NCI-H774 (cell line): ENCODE results near the gene GOLGA8T.
"Not testable (repeated sequence)": the region's sequence is repeated elsewhere in the genome, so short reads cannot be mapped to it uniquely, and the experiment has no call there.

Experiments used
- DNase-seq: peaks from one replicate; lab custom pipeline; 2025; lab: John Stamatoyannopoulos, UW

GOLGA8T gene

DNA sequence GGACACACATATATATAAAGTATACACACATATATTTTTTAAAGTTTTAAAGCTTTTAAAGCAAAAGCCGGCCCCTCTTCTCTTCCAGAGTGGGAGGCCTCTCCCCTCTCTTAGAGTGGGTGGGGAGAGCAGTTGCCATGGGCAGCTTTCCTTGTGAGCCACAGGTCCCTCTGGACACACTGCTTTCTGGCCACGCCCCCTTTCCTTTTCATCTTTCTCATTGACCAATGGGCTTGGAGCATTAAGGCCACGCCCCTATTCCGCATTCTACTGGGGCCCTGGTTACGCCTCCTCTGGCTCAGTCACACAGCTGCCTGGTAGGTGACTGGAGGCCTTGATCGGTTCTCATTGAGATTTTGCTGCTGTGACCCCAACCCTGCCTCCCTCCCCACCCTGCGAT, at the start of gene GOLGA8T:
Gene GOLGA8T (plus strand): TSS at position 301 of the 400 bp plus-strand sequence. CDS start 98 bp downstream, at position 399.
- not testable (repeated sequence) for DNase-seq

- DNase-seq = not testable (repeated sequence)
These were observed 37.0 kb upstream of the GOLGA8T start for GRCh38 chr15:30097827-30098226.

- not testable (repeated sequence) for DNase-seq
These were observed 32.0 kb upstream of the GOLGA8T start for GRCh38 chr15:30102890-30103289.

DNA sequence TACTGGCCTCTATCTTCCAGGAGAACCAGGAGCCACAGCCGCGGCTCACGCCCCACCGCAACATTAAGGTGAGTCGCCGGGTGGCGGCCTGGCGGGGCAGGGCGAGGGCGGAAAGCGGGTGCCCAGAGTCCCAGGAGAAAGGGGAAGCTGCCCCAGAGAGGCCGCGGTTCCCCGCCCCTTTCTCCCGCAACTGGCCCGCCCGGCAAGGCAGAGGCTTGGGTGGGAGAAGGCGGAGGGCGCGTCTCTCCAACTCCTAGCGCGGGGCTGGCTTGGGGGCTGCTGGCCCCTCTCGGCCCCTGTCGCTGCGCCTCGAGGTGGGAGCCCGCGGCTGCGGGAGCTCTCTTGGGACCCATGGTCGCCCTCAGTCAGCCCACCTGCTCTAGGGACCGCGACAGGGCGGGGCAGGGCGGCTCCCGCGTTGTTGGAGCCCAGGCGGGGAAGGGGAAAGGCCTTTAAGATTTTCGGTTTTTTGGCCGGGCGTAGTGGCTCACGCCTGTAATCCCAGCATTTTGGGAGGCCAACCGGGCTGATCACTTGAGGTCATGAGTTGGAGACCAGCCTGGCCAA, 30.8 kb upstream of the GOLGA8T start:
- not testable (repeated sequence) for DNase-seq

DNA sequence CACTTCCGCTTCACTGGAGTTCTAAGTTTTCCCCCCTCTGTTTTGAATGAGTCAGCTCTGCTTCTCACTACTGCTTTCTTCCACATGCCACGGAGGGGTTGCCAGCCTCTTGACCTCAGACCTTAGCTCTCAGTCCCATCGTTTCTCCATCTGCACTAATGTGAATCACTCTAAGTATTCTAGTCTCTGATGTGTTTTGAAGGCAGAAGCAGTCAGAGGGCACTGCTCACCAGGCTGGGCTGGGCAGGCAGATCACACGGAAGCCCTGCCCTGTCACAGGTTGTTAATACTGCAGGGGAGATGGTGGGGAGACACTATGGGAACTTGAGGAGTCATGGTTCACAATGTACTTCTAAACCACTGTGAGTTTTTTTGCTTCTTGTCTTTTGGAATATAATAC, 24.3 kb upstream of the GOLGA8T start:
- not testable (repeated sequence) for DNase-seq

DNA sequence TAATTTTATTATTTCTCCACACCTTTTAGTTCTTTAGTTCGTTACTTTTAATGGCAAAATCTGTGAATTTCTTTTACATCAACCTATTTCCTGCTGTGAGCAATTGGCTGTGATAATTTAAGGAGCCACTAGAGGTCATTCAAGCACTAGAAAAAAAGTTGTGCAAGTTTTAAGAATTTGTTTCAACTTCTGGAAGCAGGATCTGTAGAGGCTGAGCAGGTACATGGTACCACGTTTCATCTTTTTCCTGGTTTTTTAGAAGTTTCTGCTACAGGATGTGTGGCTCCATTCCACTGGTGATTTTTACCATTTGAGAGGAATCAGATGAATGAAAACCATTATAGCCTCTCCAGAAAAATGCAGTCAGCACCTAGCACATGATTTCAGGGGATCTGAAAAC, 4.8 kb upstream of the GOLGA8T start:
- not testable (repeated sequence) for DNase-seq

GRCh38 chr15:30143246-30143645, 8.4 kb downstream of the GOLGA8T start:
- DNase-seq = not testable (repeated sequence)

DNA sequence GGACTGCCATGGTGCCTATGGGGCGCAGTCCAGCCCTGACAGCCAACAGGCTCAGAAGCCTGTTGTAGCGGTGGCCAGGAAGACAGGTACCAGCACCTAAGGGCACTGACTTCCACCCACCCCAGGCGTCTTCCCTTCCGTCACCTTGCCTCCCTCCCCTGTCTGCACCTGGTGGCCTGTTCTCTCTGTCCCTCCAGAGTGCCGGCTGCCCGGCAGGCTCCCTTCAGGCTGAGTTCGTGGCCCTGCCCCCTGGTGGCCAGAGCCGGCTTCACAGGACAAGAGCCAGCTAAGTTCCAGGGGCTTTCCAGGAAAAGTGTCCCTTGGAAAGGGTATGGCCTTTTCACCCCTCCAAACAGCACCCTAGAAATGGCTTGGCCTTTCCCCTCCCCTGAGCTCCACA, 15.0 kb downstream of the GOLGA8T start:
- DNase-seq = not testable (repeated sequence)

- not testable (repeated sequence) for DNase-seq
These were observed 27.9 kb downstream of the GOLGA8T start for GRCh38 chr15:30162479-30163357.

DNA sequence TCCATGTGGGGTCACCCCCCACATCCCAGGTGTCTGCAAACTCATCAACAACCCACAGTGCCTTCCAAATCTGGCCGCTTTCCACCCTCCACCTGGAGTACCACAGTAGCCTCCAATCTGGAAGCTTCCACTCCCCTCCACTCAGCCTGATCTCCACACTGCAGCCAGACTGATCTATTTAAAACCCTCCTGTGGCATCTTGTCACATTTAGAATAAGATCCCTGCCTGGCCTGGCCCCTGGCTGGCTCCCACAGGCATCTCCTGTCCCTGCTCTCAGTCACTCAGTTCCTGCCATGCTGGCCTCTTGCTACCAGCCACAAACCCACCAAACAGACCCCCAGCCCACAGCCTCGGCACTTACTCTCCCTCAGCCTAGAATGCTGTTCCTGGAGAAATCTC, 28.9 kb downstream of the GOLGA8T start:
- not testable (repeated sequence) for DNase-seq

DNA sequence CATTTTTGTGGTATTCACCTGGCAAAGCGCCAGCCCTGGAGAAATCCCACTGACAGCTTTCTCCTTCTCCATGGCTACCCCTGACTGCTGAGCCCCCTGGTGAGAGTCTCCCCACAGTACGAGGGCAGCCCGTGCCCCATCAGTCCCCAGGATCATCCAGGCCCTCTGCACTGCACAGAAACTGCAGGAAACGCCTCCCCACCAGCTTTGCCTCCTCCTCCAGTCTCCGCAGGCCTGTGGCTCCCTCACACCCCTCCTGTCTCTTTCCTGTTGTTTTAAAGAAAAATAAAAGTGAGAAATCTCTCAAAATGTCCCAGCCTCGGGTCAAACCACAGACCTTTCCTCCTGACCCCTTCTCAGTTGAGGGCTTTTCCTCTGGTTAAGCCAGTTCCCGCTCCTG, 29.4 kb downstream of the GOLGA8T start:
- DNase-seq = not testable (repeated sequence)

DNA sequence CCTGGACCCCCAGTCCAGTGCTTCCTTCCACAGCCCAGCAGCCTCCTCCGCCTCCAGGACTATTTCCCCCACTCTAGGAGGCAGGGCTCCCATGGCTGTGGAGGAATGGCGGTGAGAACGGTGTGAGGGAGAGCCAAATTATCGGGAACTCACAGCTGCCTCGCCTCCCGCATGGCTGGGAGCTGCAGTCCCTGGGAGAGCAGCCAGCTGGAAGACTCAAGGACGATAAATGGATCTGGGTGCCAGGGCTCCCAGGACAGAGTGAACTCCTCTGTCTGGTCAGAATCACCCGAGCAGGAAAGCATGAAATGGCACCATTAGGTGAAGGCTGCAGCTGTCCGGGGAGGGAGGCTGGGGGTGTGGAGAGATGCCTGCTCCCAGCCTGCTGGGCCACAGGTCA, 32.6 kb downstream of the GOLGA8T start:
- not testable (repeated sequence) for DNase-seq

GRCh38 chr15:30167886-30168285, 33.0 kb downstream of the GOLGA8T start:
- not testable (repeated sequence) for DNase-seq

GRCh38 chr15:30171452-30171851, 36.6 kb downstream of the GOLGA8T start:
- DNase-seq = not testable (repeated sequence)

GRCh38 chr15:30173041-30173608, 38.3 kb downstream of the GOLGA8T start:
- not testable (repeated sequence) for DNase-seq

- DNase-seq = not testable (repeated sequence)
These were observed 40.4 kb downstream of the GOLGA8T start for GRCh38 chr15:30175291-30175690.

GRCh38 chr15:30176613-30177012, 41.8 kb downstream of the GOLGA8T start:
- DNase-seq = not testable (repeated sequence)

- DNase-seq = not testable (repeated sequence)
These were observed 45.0 kb downstream of the GOLGA8T start for GRCh38 chr15:30179814-30180213.

- DNase-seq = not testable (repeated sequence)
These were observed 50.6 kb downstream of the GOLGA8T start for GRCh38 chr15:30185495-30185894.

DNA sequence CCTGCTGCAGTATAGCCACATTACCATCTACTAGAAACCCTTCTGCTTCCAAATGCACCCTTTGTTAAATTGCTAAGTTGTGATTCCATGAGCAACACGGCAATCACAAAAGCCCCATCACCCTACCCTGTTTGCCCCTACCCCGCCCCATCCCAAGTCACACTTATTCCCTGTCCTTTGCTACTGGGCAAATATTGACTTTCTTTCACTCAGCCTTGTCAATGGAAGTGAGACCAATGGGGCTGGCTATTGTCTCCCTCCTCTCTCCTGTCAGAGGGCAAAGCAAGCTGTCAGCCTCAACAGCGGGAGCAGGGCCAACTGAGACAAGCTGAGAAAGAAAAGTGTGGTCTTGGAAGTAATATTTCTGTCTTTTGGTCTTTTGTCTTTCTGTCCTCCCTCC, 52.6 kb downstream of the GOLGA8T start:
- not testable (repeated sequence) for DNase-seq

DNA sequence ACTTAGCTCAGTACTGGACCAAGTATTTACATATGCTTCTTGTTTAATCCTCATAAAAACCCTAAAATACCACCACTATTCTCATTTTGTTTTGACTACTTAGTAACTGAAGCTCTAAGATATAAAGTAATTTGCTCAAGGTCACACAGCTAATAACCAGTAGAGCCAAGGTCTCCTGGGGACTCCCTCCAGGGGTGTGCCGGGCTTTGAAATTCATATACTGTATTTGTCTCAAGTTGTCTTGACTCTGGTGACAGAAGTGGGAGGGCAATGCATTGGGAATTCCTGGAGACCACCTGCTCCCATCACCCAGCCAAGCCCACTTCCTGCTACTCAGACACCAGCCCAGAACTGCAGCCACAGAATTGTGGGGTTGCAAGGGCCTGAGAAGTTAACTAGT, 54.9 kb downstream of the GOLGA8T start:
- not testable (repeated sequence) for DNase-seq

DNA sequence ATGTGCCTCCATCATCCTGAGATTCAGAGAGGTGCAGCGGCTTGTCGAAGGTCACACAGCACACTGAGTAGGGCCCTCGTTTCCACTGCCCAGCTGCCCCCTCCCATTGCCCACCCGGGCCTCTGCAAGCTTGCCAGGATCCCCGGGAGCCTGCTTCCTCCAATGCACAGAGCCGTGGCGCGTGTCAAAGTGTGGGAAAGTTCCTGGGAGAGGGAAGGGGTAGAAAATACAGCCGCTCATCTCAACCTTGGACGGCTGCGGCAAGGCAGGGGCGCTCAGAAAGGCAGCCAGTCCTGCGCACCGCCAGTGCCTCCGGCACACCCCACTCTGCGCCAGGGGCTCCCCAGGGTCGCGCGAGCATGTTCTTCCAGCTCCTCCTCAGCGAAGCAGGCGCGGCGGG, 56.3 kb downstream of the GOLGA8T start:
- DNase-seq = not testable (repeated sequence)

DNA sequence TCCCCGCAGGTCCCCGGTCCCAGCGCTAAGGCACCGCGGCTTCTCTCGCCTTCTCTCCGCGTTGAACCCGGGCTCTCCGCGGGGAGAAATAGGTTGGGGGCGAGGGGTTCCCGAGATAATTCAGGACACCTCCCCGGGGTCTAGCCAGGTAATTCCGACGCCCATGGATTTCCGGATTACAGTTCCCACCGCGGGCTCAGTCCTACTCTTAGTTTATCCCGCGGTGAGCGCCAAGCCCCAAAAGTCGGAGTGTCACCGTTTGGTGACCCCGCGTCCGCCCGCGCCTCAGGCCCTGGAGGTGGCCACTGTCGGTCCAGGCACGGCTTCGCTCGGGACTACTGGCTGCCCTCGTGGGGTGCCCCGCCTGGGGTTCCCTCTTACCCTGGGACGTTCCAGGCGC, 56.8 kb downstream of the GOLGA8T start:
- not testable (repeated sequence) for DNase-seq
